ENCODE data around the gene BTN1A1.
A peak's percentile ranks its signal among the peaks of the same experiment; 100 is the strongest.

Gene BTN1A1

GRCh38 chr6:26471970-26472369 lies 28.1 kb upstream of the BTN1A1 start:
- H3K27me3 Mint-ChIP-seq = no peaks in the 10 kb centered on the region
- no peak overlapping the region for H3K4me3 Mint-ChIP-seq
- H3K36me3 Mint-ChIP-seq (ENCODE audit: low read depth) = peaks cover 48% of the 10 kb centered on the region
- no peak overlapping the region for H3K27ac Mint-ChIP-seq
- H3K9me3 Mint-ChIP-seq = peaks cover 7% of the 10 kb centered on the region
- peaks cover 45% of the 10 kb centered on the region for H3K4me1 Mint-ChIP-seq (ENCODE audit: low read depth)

GRCh38 chr6:26472549-26473290 lies 27.4 kb upstream of the BTN1A1 start:
- H3K27me3 Mint-ChIP-seq = no peaks in the 10 kb centered on the region
- peaks cover 7% of the 10 kb centered on the region for H3K9me3 Mint-ChIP-seq
- peak overlapping the region; percentile 97 for H3K4me3 Mint-ChIP-seq
- H3K36me3 Mint-ChIP-seq (ENCODE audit: low read depth) = peaks cover 42% of the 10 kb centered on the region
- H3K27ac Mint-ChIP-seq = peak overlapping the region; percentile 99
- peaks cover 50% of the 10 kb centered on the region for H3K4me1 Mint-ChIP-seq (ENCODE audit: low read depth)

- peak overlapping the region; percentile 97 for H3K4me3 Mint-ChIP-seq
- peaks cover 52% of the 10 kb centered on the region for H3K4me1 Mint-ChIP-seq (ENCODE audit: low read depth)
- H3K36me3 Mint-ChIP-seq (ENCODE audit: low read depth) = peaks cover 35% of the 10 kb centered on the region
- peak overlapping the region; percentile 99 for H3K27ac Mint-ChIP-seq
- peaks cover 7% of the 10 kb centered on the region for H3K9me3 Mint-ChIP-seq
- no peaks in the 10 kb centered on the region for H3K27me3 Mint-ChIP-seq
These were observed 26.7 kb upstream of the BTN1A1 start for GRCh38 chr6:26473429-26473757.

- Mint-ChIP-seq H3K27ac (peak overlapping the region; percentile 99), H3K4me1 (ENCODE audit: low read depth) (peaks cover 50% of the 10 kb centered on the region), H3K27me3 (no peaks in the 10 kb centered on the region), H3K9me3 (peaks cover 7% of the 10 kb centered on the region), H3K36me3 (ENCODE audit: low read depth) (peaks cover 30% of the 10 kb centered on the region), H3K4me3 (peak overlapping the region; percentile 97)
These were observed 26.2 kb upstream of the BTN1A1 start for GRCh38 chr6:26473758-26474438.

- Mint-ChIP-seq H3K9me3 (peaks cover 7% of the 10 kb centered on the region), H3K36me3 (ENCODE audit: low read depth) (peaks cover 27% of the 10 kb centered on the region), H3K27me3 (no peaks in the 10 kb centered on the region), H3K4me1 (ENCODE audit: low read depth) (peaks cover 48% of the 10 kb centered on the region), H3K27ac (peak overlapping the region; percentile 99), H3K4me3 (peak overlapping the region; percentile 97)
These were observed 25.6 kb upstream of the BTN1A1 start for GRCh38 chr6:26474439-26474881.

- Mint-ChIP-seq H3K36me3 (ENCODE audit: low read depth) (peaks cover 25% of the 10 kb centered on the region), H3K4me3 (no peak overlapping the region), H3K4me1 (ENCODE audit: low read depth) (peaks cover 48% of the 10 kb centered on the region), H3K27ac (peak overlapping the region; percentile 67), H3K27me3 (no peaks in the 10 kb centered on the region), H3K9me3 (peaks cover 7% of the 10 kb centered on the region)
These were observed 24.0 kb upstream of the BTN1A1 start for GRCh38 chr6:26475823-26476729.

GRCh38 chr6:26476896-26477295 lies 23.2 kb upstream of the BTN1A1 start:
- Mint-ChIP-seq H3K27ac (peak overlapping the region; percentile 67), H3K36me3 (ENCODE audit: low read depth) (peaks cover 17% of the 10 kb centered on the region), H3K4me3 (no peak overlapping the region), H3K4me1 (ENCODE audit: low read depth) (peaks cover 48% of the 10 kb centered on the region), H3K27me3 (no peaks in the 10 kb centered on the region), H3K9me3 (no peaks in the 10 kb centered on the region)

GRCh38 chr6:26477426-26477825 lies 22.7 kb upstream of the BTN1A1 start:
- H3K4me1 Mint-ChIP-seq (ENCODE audit: low read depth) = peaks cover 47% of the 10 kb centered on the region
- H3K36me3 Mint-ChIP-seq (ENCODE audit: low read depth) = peaks cover 12% of the 10 kb centered on the region
- H3K27ac Mint-ChIP-seq = peak overlapping the region; percentile 36
- no peaks in the 10 kb centered on the region for H3K9me3 Mint-ChIP-seq
- H3K4me3 Mint-ChIP-seq = no peak overlapping the region
- H3K27me3 Mint-ChIP-seq = no peaks in the 10 kb centered on the region

- H3K4me1 Mint-ChIP-seq (ENCODE audit: low read depth) = peaks cover 38% of the 10 kb centered on the region
- H3K9me3 Mint-ChIP-seq = no peaks in the 10 kb centered on the region
- peaks cover 12% of the 10 kb centered on the region for H3K36me3 Mint-ChIP-seq (ENCODE audit: low read depth)
- no peak overlapping the region for H3K4me3 Mint-ChIP-seq
- H3K27me3 Mint-ChIP-seq = no peaks in the 10 kb centered on the region
- H3K27ac Mint-ChIP-seq = no peak overlapping the region
These were observed 21.8 kb upstream of the BTN1A1 start for GRCh38 chr6:26478100-26478984.

GRCh38 chr6:26478985-26479278 lies 21.2 kb upstream of the BTN1A1 start:
- Mint-ChIP-seq H3K27ac (no peak overlapping the region), H3K36me3 (ENCODE audit: low read depth) (peaks cover 12% of the 10 kb centered on the region), H3K4me1 (ENCODE audit: low read depth) (peaks cover 34% of the 10 kb centered on the region), H3K27me3 (no peaks in the 10 kb centered on the region), H3K4me3 (no peak overlapping the region), H3K9me3 (no peaks in the 10 kb centered on the region)

- no peak overlapping the region for H3K4me3 Mint-ChIP-seq
- no peaks in the 10 kb centered on the region for H3K27me3 Mint-ChIP-seq
- peaks cover 3% of the 10 kb centered on the region for H3K9me3 Mint-ChIP-seq
- H3K4me1 Mint-ChIP-seq (ENCODE audit: low read depth) = peaks cover 6% of the 10 kb centered on the region
- H3K27ac Mint-ChIP-seq = no peak overlapping the region
- H3K36me3 Mint-ChIP-seq (ENCODE audit: low read depth) = no peaks in the 10 kb centered on the region
These were observed 17.8 kb upstream of the BTN1A1 start for GRCh38 chr6:26482338-26482737.

- Mint-ChIP-seq H3K9me3 (peaks cover 10% of the 10 kb centered on the region), H3K27ac (no peak overlapping the region), H3K4me1 (ENCODE audit: low read depth) (no peaks in the 10 kb centered on the region), H3K36me3 (ENCODE audit: low read depth) (no peaks in the 10 kb centered on the region), H3K4me3 (no peak overlapping the region), H3K27me3 (no peaks in the 10 kb centered on the region)
These were observed 16.4 kb upstream of the BTN1A1 start for GRCh38 chr6:26483727-26484126.

GRCh38 chr6:26484161-26484560 lies 15.9 kb upstream of the BTN1A1 start:
- Mint-ChIP-seq H3K4me1 (ENCODE audit: low read depth) (no peaks in the 10 kb centered on the region), H3K27me3 (no peaks in the 10 kb centered on the region), H3K9me3 (peaks cover 10% of the 10 kb centered on the region), H3K4me3 (no peak overlapping the region), H3K36me3 (ENCODE audit: low read depth) (no peaks in the 10 kb centered on the region), H3K27ac (no peak overlapping the region)

GRCh38 chr6:26485112-26485780 lies 14.9 kb upstream of the BTN1A1 start:
- Mint-ChIP-seq H3K27ac (no peak overlapping the region), H3K4me3 (no peak overlapping the region), H3K4me1 (ENCODE audit: low read depth) (no peaks in the 10 kb centered on the region), H3K9me3 (peaks cover 10% of the 10 kb centered on the region), H3K27me3 (no peaks in the 10 kb centered on the region), H3K36me3 (ENCODE audit: low read depth) (no peaks in the 10 kb centered on the region)
